ENCODE measurements around the gene ETV1.
"Not testable (repeated sequence)": the region's sequence is repeated elsewhere in the genome, so short reads cannot be mapped to it uniquely, and the experiment has no call there.

The ETV1 gene

DNA sequence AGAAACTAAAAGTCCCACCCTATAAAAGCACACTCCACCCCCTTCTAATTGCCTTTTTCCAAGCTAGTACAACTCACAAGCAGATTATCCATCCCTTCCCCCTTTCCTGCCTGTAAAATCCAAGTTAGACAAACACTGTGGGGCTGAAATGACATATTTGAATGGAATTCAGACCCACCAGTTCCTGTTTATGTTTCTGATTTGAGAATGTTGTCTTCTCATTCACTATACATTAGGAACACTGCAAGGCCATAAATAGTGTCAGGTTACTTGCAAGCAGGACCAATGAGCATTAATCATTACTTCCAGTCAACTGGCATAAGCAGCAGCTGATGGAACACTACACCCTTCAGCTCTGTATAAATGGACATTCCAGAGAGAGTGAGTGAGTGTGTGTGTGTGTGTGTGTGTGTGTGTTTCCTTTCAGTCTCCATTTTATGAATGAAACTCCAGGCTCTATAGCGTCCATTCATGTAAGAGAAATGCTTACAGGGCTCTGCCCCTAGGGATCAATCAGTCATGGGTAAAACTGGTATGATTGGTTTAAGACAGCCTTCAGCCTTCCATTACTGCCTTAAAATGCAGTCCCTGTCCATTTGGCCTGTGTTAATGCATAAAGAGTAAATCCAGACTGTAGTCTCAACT is 69.3 kb downstream of the ETV1 start:
- peak; percentile 100 for DNase-seq

DNA sequence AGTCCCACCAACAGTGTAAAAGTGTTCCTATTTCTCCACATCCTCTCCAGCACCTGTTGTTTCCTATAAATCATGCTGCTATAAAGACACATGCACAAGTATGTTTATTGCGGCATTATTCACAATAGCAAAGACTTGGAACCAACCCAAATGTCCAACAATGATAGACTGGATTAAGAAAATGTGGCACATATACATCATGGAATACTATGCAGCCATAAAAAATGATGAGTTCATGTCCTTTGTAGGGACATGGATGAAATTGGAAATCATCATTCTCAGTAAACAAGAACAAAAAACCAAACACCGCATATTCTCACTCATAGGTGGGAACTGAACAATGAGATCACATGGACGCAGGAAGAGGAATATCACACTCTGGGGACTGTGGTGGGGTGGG is 71.1 kb downstream of the ETV1 start:
- not testable (repeated sequence) for DNase-seq

DNA sequence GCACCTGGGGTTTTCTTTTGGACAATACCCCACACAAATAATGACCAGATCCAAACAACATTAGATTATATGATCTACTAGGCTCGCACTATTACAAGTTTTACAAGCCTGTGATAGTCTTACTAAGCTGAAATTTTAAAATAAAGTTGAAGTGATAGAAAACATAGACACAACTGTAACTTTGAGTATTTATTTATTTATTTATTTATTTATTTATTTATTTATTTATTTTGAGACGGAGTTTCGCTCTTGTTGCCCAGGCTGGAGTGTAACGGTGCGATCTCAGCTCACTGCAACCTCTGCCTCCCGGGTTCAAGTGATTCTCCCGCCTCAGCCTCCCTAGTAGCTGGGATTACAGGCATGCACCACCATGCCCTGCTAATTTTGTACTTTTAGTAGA is 72.4 kb downstream of the ETV1 start:
- not testable (repeated sequence) for DNase-seq

DNA sequence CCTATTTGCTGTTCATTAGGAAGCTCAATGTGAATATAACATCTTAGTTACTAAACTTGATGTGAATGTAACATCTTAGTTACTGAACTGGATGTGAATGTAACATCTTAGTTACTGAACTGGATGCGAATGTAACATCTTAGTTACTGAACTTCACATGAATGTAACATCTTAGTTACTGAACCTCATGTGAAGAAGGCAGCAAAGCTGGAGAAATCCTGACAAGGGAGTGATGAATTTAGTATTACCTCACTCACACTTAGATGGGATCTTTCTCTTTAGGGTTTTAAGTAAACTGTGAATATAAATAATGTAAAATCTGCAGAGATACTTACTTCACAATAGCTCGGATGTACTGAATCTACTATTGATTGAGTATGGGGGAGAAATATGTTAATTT is 73.6 kb downstream of the ETV1 start:
- DNase-seq, result no peak

DNA sequence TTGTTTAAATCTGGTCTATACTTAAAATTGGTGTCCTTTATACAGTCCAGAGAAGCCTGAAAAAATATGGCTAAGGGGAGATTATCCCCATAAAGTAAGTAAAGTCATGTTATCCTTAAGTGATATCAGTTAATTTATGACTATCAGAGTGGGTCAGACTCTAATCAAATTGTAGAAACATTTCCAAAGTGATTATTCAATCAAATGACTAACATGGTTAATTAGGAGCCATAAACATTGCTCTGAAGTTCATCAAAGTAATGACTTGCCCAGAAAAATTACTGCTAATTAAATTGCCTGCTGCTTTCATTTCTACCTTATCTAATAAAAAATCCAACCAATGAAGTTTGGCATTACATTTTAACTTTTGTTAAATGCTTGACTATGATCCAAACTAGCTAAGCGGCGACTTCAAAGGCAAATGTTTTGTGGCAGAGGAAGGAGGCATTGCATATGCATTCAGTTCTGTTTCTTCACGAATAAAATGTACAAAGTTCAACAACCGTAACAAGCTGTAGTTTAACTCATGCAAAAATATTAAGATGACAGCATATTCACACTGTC is 76.7 kb downstream of the ETV1 start:
- no peak for DNase-seq

DNA sequence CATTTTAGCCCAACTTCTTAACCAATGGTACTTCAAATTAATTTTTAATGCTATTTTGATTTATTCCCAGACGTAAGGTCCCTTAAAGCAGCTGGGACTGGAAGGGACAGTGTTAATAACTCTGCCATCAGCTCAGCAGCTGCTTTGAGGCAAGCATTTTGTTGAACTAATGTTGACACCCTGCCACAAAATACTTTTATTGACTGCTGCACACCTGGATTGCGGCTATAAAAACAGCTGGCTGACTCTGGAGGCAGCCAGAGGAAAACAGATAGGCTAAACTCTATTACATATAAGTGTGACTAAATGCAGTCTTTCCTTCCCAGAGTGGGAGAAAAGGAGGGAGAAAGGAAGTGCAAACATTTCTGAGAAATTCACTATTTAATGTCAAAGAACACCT is 77.6 kb downstream of the ETV1 start:
- DNase-seq, result no peak

DNA sequence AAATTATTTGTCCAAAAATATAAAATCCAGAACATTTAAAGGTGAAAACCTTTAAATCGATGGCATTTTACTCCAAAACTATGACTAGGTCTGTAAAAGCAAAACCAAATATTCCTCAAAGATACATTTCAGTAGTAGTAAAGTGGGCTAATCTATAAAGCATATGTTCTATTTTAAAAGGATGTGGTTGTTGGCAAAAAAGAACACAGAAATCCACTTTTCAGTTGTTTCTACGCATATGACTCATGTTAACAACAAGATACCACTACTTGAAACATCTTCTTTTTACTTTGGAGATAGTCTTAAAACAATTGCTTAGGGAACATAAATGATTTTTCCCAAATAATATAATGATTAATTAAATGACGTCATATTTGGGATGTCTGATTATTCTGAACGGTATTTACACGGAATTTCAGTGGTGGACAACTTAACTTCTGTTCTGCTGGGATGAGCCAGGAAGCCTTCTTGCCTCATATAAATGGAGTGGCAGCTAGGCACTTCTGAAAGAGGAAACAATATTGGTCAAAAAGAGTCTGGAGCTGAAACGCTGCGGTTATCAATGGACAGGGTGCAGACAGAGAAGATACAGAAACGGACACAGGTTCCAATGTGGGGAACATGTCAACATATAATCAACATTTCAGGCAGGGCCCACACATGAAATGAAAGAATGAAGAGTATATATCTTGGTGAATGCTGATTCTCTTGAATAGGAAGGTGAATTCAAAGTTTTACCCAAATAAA is 78.5 kb downstream of the ETV1 start:
- DNase-seq, result no peak

DNA sequence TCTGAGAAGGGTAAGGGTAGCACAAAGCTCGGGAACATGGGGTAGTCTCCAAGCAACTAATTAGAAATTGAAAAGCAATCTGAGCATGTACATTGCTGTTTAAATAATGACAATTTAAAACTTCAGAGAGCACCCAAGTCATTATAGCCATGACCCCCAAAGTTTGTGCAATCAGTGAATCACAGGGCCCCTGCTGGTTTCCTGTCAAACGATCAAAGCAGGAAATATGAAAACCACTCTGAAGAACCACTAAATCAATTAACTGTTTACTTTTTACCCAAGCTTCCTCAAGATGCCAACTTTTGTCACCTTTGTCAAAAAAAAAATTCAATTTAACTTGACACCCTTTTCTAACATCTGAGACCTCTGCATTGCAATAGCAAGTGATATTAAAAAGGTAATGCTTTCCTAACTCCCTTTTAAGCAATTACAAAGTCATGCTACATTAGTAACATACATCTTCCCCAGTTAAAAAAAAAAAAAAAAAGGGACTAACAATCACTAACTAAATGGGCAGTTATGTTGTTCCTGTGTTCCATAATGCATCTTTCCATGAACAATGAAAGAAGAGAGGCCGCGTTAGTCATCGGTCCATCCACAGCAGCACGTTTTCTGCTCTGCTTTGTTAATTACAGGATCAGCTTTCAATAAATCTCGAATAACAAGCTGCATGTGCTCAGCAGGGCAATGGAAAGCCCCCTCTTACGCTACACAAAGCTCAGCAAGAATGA is 80.6 kb downstream of the ETV1 start:
- peak; percentile 34 for DNase-seq

DNA sequence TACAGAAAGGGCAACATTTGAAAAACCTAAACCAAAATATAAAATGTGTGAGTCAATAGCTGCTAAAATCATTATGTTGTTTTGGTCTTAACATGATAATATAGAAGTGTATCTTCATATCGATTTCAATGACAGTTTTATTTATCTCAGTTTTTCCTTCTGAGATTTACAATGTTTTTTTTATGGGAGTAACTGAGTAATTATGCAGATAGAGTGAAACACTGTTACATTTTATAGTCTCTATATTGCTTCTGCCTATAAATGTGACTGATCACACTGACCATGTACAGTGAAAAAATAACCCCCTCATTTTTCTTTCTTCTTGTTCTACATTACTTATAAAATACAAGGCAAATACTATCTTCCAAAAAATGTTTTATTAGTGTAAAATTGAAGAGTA is 81.6 kb downstream of the ETV1 start:
- no peak for DNase-seq

DNA sequence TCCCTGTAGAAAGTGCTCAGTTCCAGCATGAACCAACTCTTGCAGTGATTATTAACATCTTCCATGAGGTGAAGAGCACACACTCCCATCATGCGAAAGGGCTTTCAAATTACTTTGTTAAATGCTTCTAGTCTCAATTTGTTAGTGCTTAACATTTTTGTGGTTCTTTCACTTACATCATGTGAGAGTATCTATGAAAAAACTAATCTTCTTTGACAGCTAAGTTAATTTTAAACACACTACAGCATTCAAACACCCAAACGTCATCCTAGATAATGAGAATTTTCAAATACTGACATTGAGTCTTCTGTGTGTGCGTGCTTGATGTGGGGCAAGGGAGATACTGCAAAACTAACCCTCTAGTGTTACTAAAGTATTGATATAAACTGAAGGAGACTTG is 84.8 kb downstream of the ETV1 start:
- DNase-seq, result peak; percentile 30

DNA sequence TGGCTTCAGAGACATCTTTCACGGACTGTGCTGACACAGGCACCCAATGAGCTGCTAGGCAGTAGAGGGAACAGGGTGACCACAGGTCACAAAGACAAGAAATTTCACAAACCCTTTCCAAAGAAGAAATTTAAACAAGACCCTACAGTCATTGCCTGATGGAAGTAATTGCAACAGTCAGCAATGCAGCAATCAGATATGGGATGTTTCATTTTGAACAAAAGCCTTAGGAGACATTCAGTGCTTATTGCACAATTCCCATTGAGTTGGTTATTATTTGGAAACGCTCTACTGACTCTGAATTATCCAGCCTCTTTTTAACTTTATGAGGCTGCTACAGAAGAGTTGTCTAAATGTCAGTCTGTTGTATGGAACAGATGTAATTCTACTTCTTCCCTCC is 85.5 kb downstream of the ETV1 start:
- no peak for DNase-seq

DNA sequence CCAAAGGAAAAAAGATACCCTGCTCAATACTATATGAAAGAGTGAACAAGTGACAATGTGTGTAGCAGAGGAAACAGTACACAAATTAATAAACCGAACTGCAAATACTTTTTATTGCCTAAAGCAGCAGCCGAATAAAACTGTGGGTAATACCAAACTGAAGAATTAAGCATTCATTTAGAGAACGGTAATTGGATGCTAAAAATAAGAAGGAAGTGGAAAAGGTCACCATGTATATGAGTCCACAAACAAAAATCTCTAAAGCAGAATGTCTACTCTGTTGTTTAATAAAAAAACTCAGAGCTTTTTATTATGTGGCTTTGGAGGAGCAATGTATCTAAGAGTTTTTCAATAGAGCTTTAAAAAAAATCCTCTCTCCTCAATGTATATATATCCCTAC is 87.9 kb downstream of the ETV1 start:
- no peak for DNase-seq

DNA sequence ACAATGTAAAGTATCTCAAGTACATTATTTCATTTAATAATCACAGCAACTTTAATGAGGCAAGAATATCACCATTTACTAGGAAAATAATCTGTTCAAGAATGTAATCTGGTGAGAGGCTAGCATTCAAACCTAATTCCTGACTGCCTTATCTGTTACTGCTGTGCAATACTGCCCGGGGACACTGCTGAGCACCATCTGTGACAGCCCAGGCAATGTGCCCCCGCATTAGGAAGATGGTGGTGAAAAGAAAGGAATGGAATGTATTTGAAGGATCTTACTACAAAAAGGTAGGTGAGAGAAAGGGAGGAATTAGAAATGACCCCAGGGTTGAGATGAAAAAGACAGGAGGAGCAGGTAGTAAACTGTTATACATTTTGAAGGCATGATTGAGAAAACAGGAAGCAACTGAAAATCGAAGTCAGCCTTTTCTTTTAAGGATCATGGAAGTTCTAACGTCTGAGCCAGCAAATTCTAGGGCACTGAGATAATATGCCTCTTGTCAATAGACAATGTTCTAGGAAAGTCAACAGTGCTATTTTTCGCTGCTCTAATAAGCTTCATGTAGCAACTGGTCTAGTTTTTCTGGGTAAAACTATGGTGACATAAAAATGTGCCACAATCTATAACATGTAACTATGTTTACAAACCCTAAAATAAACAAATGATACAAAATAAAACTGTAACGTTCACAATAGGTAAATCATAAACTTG is 90.4 kb downstream of the ETV1 start:
- DNase-seq, result no peak

DNA sequence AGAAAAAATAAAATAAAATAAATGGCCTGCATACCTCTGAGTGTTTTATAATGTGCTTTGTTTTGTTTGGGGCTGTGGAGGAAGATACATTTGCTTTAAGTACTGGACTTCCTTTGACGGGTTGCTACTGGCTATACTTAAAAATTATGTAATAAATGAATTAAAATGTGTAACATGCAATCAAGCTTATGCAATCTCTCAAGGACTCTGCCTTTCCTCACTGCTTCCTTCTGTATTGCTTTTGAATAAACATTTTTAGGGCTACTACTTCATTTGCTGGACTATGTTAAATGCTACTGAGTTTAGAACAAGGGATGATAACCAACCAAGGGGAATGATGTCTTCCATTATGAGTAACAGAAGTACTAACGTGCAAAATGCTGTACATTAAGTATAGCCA is 91.6 kb downstream of the ETV1 start:
- no peak for DNase-seq

DNA sequence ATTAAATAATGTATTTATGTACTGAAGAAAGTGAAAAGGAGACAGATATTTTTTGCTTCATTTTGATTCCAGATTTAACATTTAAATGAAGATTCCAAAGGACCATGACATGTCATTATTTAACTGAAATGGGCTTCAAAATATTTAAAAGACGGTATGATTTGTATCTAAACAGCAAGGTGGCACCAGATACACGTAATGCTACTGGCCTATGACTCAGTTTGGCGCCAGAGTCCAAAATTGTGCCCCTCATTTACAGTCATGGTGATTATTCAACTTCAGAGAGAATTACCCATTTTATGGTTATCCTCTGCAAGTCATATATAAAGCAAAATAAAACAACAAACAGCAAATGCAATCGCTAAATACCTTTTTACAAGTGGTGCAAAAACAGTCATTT is 94.5 kb downstream of the ETV1 start:
- DNase-seq, result no peak

DNA sequence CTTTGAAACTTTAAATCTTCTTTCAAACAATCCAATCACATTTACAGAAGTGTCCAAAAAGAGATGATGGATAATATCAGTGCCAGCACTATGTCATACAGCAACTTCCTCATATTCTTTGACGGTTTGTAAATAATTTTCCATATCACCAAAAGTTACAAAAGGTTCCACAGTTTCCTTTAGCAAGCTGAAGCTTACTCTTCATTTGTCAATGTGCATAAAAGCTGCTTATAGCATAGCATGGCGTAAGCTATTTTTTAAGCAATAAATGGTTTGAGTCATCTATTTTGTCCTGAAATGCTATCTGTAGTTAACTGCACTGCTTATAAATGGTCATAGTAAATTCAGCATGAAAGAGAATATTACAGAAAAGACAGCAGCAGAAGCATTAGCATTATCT is 95.1 kb downstream of the ETV1 start:
- DNase-seq, result no peak

DNA sequence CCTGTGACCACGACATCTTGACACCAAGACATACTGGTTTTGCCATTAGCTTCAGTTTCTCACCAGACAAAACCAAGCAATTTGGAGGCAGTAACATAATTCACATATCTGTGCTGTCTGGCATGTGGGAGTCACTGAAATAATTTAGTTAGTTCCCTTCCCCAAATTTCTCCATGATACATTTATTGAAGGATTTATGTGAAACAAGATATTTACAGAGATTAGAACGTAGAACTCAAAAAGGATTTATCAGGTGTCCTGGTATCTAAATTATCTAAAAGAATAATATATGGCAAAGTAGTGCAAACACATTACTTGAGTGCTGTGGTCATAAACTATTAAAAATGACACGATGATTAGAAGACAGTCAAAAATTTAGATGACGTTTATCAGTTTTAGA is 98.7 kb downstream of the ETV1 start:
- no peak for DNase-seq

DNA sequence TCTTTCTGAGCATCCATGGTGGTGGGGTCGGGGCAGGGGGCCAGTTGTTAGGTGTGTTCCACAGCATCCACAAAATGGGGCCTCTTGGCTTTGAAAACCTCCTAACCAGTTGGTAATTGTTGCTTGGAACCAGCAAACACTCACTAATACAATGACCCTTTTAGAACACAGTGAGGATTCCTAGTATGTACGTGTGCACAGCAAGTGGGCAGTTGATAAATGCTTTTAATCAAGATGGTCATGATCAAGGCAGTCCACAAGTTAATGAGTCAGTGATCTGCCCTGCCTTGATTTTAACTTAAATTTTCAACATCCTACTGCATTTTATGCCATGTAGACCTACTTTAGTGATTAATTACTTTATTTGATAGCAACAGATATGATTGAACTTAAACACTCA is 103.1 kb downstream of the ETV1 start:
- no peak for DNase-seq

DNA sequence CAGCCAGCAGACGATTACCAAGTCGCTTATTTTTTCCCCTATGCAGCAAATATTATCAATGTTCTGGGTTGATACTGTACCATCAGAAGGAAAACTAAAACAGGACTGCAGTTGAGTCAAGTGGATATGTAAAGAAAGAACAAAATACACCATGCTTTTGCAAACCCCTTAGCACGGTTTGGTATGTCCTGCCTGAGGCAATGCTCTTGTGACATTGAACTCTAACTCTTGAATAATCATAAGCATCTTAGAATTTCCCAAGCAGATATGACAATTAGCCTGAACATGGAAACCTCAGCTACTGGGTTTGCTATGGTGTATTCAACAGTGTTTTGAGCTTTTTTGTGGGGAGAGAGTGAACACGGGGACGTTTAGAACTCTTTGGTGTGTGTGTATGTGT is 107.4 kb downstream of the ETV1 start:
- no peak for DNase-seq

DNA sequence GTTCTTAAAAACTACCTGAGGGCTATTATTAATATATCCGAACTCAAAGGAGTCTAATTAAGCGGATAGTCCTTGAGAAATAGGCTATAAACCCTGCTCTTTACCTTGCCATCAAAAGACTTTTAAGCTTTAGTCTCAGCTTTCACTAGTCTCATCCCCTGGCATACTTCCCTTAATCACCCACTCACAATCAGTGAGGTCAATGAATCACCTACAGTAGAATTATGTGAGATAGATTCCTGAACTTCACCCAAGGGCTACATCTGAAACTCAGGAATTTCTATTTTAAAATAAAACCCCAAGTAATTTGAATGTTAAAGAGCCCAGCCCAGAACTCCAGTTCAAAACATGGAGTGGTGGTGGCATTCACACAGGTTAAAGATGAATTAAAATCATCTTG is 108.7 kb downstream of the ETV1 start:
- peak; percentile 78 for DNase-seq

DNA sequence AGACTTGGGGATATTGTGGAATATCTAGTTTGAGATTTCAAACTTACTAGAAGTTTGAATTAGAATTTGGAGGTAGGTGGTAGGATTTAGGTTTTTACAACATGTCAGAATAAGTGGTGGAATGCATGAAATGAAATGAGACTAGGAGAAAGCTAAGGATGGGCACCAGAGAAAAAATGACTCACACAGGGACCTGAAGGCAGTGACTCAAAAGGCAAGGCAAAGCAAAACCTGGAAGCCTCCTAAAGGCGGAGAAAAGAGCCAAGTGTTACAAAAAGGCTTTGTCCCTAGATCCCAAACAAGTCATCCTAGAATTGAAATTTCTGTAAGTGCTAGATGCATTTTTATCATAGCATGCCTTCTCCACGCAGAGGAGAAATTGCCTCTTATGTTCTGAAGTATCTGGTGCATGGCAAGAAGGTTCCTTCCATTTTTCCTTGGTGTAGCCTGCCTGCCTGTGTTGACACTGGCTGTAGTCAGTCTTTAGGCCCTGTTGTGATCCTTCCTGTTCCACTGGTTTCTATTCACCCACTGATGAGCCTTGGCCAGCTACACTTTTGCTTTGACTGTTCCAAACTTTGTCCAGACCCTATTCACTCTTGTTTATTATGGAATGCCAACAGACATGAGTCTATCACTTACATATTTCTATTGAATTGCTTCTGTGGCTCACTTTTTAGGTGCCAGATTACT is 109.3 kb downstream of the ETV1 start:
- DNase-seq, result peak; percentile 60

DNA sequence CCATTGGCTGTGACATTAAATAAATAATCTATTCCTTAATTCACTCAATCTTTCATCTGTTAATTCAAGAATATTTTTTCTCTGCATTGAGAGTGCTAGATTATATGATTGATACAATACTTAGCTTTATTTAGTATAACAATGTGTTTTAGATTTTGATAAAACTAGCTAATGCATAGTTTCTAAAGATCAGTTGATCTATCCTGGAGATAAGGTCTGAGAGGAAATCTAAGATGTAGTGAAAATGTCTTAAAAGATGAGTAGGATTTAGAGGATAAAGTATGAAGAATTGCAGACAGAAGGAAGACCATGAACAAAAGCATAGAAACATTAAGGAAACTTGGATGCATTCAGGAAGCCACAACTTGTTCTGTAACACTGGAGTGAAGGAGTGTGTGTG is 110.3 kb downstream of the ETV1 start:
- DNase-seq, result no peak

DNA sequence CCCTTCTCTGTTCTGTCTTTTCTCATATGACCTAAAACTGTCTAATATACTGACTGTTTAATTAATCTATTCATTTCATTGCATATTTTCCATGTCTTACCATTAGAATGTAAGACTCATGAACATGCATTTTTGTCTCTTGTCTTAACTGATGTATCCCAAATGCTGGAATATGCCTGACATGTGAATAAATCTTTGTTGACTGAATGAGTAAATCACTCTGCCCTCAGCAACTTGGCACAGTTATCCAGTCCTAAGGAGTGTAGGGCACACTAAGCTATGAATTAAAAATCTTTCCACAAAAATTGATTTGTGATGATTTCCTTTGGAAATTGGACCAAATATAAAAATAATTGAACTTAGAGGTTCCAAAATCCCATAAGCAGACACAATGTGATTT is 111.3 kb downstream of the ETV1 start:
- no peak for DNase-seq

Data from HCEC 1CT (cell line).